Panc1 (cell line): ENCODE results near the gene RNU6-8. TPM values are rescaled to one million over a fixed set of nuclear protein-coding genes. Genes with fewer than 3 reads are reported as not detected.
A peak's percentile ranks its signal among the peaks of the same experiment; 100 is the strongest.

Source experiments
- ATAC-seq: fragments of 200-7000 bp; cut with Tn5 transposase; 2 replicates; pipeline ENCODE4 v1.9.1; 2020; ENCODE audit warnings: mild to moderate bottlenecking, moderate library complexity
- BruUV-seq: library from RNA; stranded (reverse); fragments of 400-500 nt; replicated peaks from 2 replicates; lab custom pipeline; 2021; lab: Mats Ljungman, UMichigan
- CTCF ChIA-PET: fragments of 300-600 bp; sonication (Branson Sonifier 250); formaldehyde crosslinking; loops from one replicate; lab custom pipeline; 2022; ENCODE audit warnings: antibody characterized with exemption; lab: Charles Lee
- POLR2A ChIA-PET: fragments of 300-600 bp; sonication (Branson Sonifier 250); formaldehyde crosslinking; loops from one replicate; lab custom pipeline; 2022; ENCODE audit warnings: antibody characterized with exemption; lab: Charles Lee
- DNase-seq: peaks from one replicate; pipeline ENCODE4 v3.0.0-alpha.2; 2010; ENCODE audit warnings: low read depth, low spot score
- H3K27ac ChIP-seq: 2 replicates; pipeline ENCODE4 v1.5.1; 2011; ENCODE audit warnings: mild to moderate bottlenecking, low read length, inconsistent platforms
- H3K27me3 ChIP-seq: fragments of 200-500 bp; sonication (Bioruptor generic); 2 replicates; pipeline ENCODE4 v1.6.0; 2014; ENCODE audit warnings: low read length, inconsistent platforms; ENCODE audit not compliant: control insufficient read depth, insufficient read depth
- H3K36me3 ChIP-seq: fragments of 200-500 bp; sonication (Bioruptor generic); 2 replicates; pipeline ENCODE4 v1.5.1; 2014; ENCODE audit warnings: inconsistent platforms, mild to moderate bottlenecking, low read length, moderate library complexity; ENCODE audit not compliant: control insufficient read depth, insufficient read depth
- H3K4me1 ChIP-seq: 2 replicates; pipeline ENCODE4 v1.5.1; 2011; ENCODE audit warnings: inconsistent platforms, mild to moderate bottlenecking, low read length, moderate library complexity; ENCODE audit not compliant: control insufficient read depth, insufficient read depth
- H3K4me3 ChIP-seq, 2 experiments: 2 replicates each; pipeline ENCODE4 v1.5.1; 2011 to 2012; ENCODE audit warnings: low read depth in 2 of 2, low read length in 2 of 2, mild to moderate bottlenecking in 2 of 2, inconsistent platforms in 1 of 2, moderate library complexity in 1 of 2
- H3K9me3 ChIP-seq: fragments of 200-500 bp; sonication (Bioruptor generic); 2 replicates; pipeline ENCODE4 v1.5.1; 2014; ENCODE audit warnings: low read depth, mild to moderate bottlenecking, inconsistent platforms, low read length, moderate library complexity; ENCODE audit not compliant: control insufficient read depth, insufficient read depth
- CTCF ChIP-seq: fragments of 450-650 bp; IDR thresholded peaks from 2 replicates; pipeline ENCODE4 v1.5.1; 2017; ENCODE audit warnings: mild to moderate bottlenecking
- POLR2AphosphoS5 ChIP-seq: IDR thresholded peaks from 2 replicates; pipeline ENCODE4 v1.6.1; 2012; ENCODE audit warnings: mild to moderate bottlenecking, low read depth, low read length, moderate library complexity
- SIN3A ChIP-seq: IDR thresholded peaks from 2 replicates; pipeline ENCODE4 v1.6.1; 2012; ENCODE audit warnings: low read depth, mild to moderate bottlenecking, low read length, moderate library complexity, borderline replicate concordance; ENCODE audit not compliant: insufficient read depth
- TCF7L2 ChIP-seq: IDR thresholded peaks from 2 replicates; pipeline ENCODE4 v1.6.1; 2011; ENCODE audit warnings: mild to moderate bottlenecking, low read depth, low read length, inconsistent platforms
- in situ Hi-C: cut with HindIII; loops from 2 replicates; pipeline ENCODE4 v1.10.0; 2016; ENCODE audit warnings: low sequenced_read_pairs, low pct_unique_long_range_greater_than_20kb
- intact Hi-C: fragments of 100-400 bp; cut with micrococcal nuclease; formaldehyde crosslinking; loops from one replicate; pipeline ENCODE4 v1.10.0; 2022; ENCODE audit not compliant: unreplicated experiment
- total RNA-seq: library from RNA; stranded (reverse); gene quantifications from one replicate; pipeline ENCODE4 v1.2.1, GENCODE V29; 2021; ENCODE audit not compliant: unreplicated experiment
- TF ChIP-seq, protein P1 (sequence below), 2 experiments: IDR thresholded peaks; 2 replicates each; pipeline ENCODE4 v1.6.1; 2011 to 2012; ENCODE audit warnings: low read depth in 2 of 2, control low read depth in 1 of 2, low read length in 1 of 2, mild to moderate bottlenecking in 1 of 2, moderate library complexity in 1 of 2; ENCODE audit not compliant: insufficient read depth in 1 of 2

The RNU6-8 gene
- total RNA-seq, 1 experiment from 2014 or later: not detected

- DNase-seq (no peak), ATAC-seq (no peak)
- Histone ChIP-seq H3K36me3 (no peaks in the 10 kb centered on the region), H3K27me3 (no peaks in the 10 kb centered on the region), H3K27ac (no peak overlapping the region), H3K9me3 (no peaks in the 10 kb centered on the region), H3K4me1 (no peaks in the 10 kb centered on the region), H3K4me3 (no peak overlapping the region)
- ChIA-PET CTCF (no interaction called here), POLR2A (no interaction called here)
- TF ChIP-seq CTCF (no peak), SIN3A (no peak), POLR2AphosphoS5 (no peak), TCF7L2 (no peak)
- TF ChIP-seq, protein P1, sequence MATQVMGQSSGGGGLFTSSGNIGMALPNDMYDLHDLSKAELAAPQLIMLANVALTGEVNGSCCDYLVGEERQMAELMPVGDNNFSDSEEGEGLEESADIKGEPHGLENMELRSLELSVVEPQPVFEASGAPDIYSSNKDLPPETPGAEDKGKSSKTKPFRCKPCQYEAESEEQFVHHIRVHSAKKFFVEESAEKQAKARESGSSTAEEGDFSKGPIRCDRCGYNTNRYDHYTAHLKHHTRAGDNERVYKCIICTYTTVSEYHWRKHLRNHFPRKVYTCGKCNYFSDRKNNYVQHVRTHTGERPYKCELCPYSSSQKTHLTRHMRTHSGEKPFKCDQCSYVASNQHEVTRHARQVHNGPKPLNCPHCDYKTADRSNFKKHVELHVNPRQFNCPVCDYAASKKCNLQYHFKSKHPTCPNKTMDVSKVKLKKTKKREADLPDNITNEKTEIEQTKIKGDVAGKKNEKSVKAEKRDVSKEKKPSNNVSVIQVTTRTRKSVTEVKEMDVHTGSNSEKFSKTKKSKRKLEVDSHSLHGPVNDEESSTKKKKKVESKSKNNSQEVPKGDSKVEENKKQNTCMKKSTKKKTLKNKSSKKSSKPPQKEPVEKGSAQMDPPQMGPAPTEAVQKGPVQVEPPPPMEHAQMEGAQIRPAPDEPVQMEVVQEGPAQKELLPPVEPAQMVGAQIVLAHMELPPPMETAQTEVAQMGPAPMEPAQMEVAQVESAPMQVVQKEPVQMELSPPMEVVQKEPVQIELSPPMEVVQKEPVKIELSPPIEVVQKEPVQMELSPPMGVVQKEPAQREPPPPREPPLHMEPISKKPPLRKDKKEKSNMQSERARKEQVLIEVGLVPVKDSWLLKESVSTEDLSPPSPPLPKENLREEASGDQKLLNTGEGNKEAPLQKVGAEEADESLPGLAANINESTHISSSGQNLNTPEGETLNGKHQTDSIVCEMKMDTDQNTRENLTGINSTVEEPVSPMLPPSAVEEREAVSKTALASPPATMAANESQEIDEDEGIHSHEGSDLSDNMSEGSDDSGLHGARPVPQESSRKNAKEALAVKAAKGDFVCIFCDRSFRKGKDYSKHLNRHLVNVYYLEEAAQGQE (IDR thresholded peaks at IDR 0.05; ENCODE audit: insufficient read depth in 1 of 2, low read depth in 2 of 2, low read length in 1 of 2): no peak
- BruUV-seq: no TSS peak
- intact Hi-C loops (no loop called here), in situ Hi-C loops (no loop called here)
These were observed 19.7 kb downstream of the RNU6-8 start for GRCh38 chr14:32183151-32184058.

DNA sequence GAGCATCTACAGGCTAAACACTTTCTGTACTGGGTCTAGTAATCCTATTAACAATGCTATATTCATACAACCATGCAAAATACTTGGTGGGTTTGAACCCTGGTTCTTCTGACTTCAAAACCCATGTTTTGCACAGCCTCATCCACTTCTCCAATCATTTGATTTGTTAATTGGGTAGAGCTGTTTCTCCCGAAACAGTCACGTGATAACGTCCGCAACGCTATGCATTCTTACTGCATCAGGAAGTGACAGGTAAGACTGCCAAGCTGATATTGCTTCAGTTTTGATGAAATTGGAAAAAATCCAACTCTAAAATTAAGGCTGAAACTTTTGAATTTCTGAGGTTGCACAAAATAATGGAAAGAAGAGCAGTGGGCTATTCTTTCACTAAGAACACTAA lies 31.6 kb downstream of the RNU6-8 start:
- DNase-seq: no peak
- TF ChIP-seq SIN3A (no peak), CTCF (no peak), TCF7L2 (no peak), POLR2AphosphoS5 (no peak)
- TF ChIP-seq, protein P1 (IDR thresholded peaks at IDR 0.05; ENCODE audit: insufficient read depth in 1 of 2, low read depth in 2 of 2, low read length in 1 of 2): no peak
- H3K27ac ChIP-seq: no peak overlapping the region
- intact Hi-C loops: no loop called here
- H3K36me3 ChIP-seq: no peaks in the 10 kb centered on the region
- H3K27me3 ChIP-seq: no peaks in the 10 kb centered on the region
- no TSS peak for BruUV-seq
- H3K9me3 ChIP-seq: no peaks in the 10 kb centered on the region
- in situ Hi-C loops: no loop called here
- H3K4me1 ChIP-seq: no peaks in the 10 kb centered on the region
- POLR2A ChIA-PET: no interaction called here
- ATAC-seq: no peak
- H3K4me3 ChIP-seq: peak overlapping the region in 1 of 2 experiments; percentile 8; a peak in 1 of 4 replicates
- CTCF ChIA-PET: no interaction called here
